ENCODE measurements around the gene FAM117A.
"Not testable (repeated sequence)": the region's sequence is repeated elsewhere in the genome, so short reads cannot be mapped to it uniquely, and the experiment has no call there.

Gene FAM117A

GRCh38 chr17:49725452-49726130 lies 38.3 kb downstream of the FAM117A start:
- CTCF ChIA-PET: interaction anchor here (0.7 kb wide), 1 partner anchor 578 kb away, joined by 6 read pairs; no protein-coding TSS in a partner anchor
- TF ChIP-seq ELK4 (IDR thresholded peaks at IDR 0.05; ENCODE audit: borderline replicate concordance, low read depth, low read length): no peak
- TF ChIP-seq KLF17 (tag by site-specific recombination; IDR thresholded peaks at IDR 0.05): no peak
- TF ChIP-seq ZNF623 (tag by site-specific recombination; IDR thresholded peaks at IDR 0.05): peak; percentile 96
- Histone ChIP-seq H3K9me3 (ENCODE audit: control insufficient read depth, insufficient read depth, low read depth, low read length) (no peaks in the 10 kb centered on the region), H3K4me1 (ENCODE audit: control insufficient read depth, insufficient read depth, low read length) (no peaks in the 10 kb centered on the region), H3K4me3 (ENCODE audit: low read depth, low read length) (no peak overlapping the region), H3K27ac (ENCODE audit: extremely low read depth, low read depth, low read length) (no peak overlapping the region), H3K36me3 (ENCODE audit: control insufficient read depth in 2 of 2, insufficient read depth in 1 of 2, low read length in 2 of 2) (peaks cover 3 to 20% of the 10 kb centered on the region in 2 experiments; a peak in 2 of 3 replicates)
- POLR2A ChIA-PET: interaction anchor here (1.4 kb wide), 1 partner anchor 39 kb away, joined by 6 read pairs; the partner anchor contains the start of gene FAM117A

- H3K27ac ChIP-seq (ENCODE audit: extremely low read depth, low read depth, low read length); H3K4me1 ChIP-seq (ENCODE audit: control insufficient read depth, insufficient read depth, low read length); H3K9me3 ChIP-seq (ENCODE audit: control insufficient read depth, insufficient read depth, low read depth, low read length); POLR2A ChIA-PET; H3K4me3 ChIP-seq (ENCODE audit: low read depth, low read length): not testable (repeated sequence)
- peaks cover 3 to 29% of the 10 kb centered on the region in 2 experiments; a peak in 2 of 3 replicates for H3K36me3 ChIP-seq (ENCODE audit: control insufficient read depth in 2 of 2, insufficient read depth in 1 of 2, low read length in 2 of 2)
- CTCF ChIA-PET: interaction anchor here (0.6 to 0.7 kb wide), 3 partner anchors 11 to 14 kb away, joined by 3 to 7 read pairs (median 4); no protein-coding TSS in a partner anchor
Observed at GRCh38 chr17:49724552-49724951, 39.4 kb downstream of the FAM117A start.

GRCh38 chr17:49723423-49723822 lies 40.5 kb downstream of the FAM117A start:
- H3K9me3 ChIP-seq (ENCODE audit: control insufficient read depth, insufficient read depth, low read depth, low read length): no peaks in the 10 kb centered on the region
- ChIA-PET CTCF (interaction anchor here (0.6 to 0.8 kb wide), 2 partner anchors 274 to 298 kb away, joined by 3 to 5 read pairs; no protein-coding TSS in a partner anchor), POLR2A (no interaction called here)
- peaks cover 10 to 34% of the 10 kb centered on the region in 2 experiments; a peak in 2 of 3 replicates for H3K36me3 ChIP-seq (ENCODE audit: control insufficient read depth in 2 of 2, insufficient read depth in 1 of 2, low read length in 2 of 2)
- H3K27ac ChIP-seq (ENCODE audit: extremely low read depth, low read depth, low read length): no peak overlapping the region
- no peak overlapping the region for H3K4me3 ChIP-seq (ENCODE audit: low read depth, low read length)
- no peaks in the 10 kb centered on the region for H3K4me1 ChIP-seq (ENCODE audit: control insufficient read depth, insufficient read depth, low read length)
- no peak for TF ChIP-seq ZNF776 (tag by site-specific recombination; IDR thresholded peaks at IDR 0.05; ENCODE audit: borderline replicate concordance)
- no peak for TF ChIP-seq ZNF148 (tag by site-specific recombination; IDR thresholded peaks at IDR 0.05; ENCODE audit: borderline replicate concordance)
- no peak for TF ChIP-seq SP7 (tag by site-specific recombination; IDR thresholded peaks at IDR 0.05)
- no peak for TF ChIP-seq PBX3 (CRISPR knock-in tag; IDR thresholded peaks at IDR 0.05)
- no peak for TF ChIP-seq ZNF223 (tag by site-specific recombination; IDR thresholded peaks at IDR 0.05)
- TF ChIP-seq ZNF843 (tag by site-specific recombination; IDR thresholded peaks at IDR 0.05): no peak
- TF ChIP-seq ZNF621 (tag by site-specific recombination; IDR thresholded peaks at IDR 0.05): no peak
- TF ChIP-seq PRDM2 (tag by site-specific recombination; IDR thresholded peaks at IDR 0.05; ENCODE audit: borderline replicate concordance): no peak
- TF ChIP-seq ZNF654 (tag by site-specific recombination; IDR thresholded peaks at IDR 0.05; ENCODE audit: low read depth): no peak
- TF ChIP-seq ZNF157 (tag by site-specific recombination; IDR thresholded peaks at IDR 0.05): no peak
- no peak for TF ChIP-seq OSR2 (tag by site-specific recombination; IDR thresholded peaks at IDR 0.05)
- TF ChIP-seq YY1 (tag by site-specific recombination; IDR thresholded peaks at IDR 0.05): no peak
- TF ChIP-seq ZNF169 (tag by site-specific recombination; IDR thresholded peaks at IDR 0.05): no peak
- no peak for TF ChIP-seq ZNF335 (tag by site-specific recombination; conservative IDR thresholded peaks at IDR 0.05)
- no peak for TF ChIP-seq ZNF121 (tag by site-specific recombination; IDR thresholded peaks at IDR 0.05)
- TF ChIP-seq ZNF501 (tag by site-specific recombination; IDR thresholded peaks at IDR 0.05): no peak
